Measurements from ENCODE around the gene TFAP2A.

The TFAP2A gene

DNA sequence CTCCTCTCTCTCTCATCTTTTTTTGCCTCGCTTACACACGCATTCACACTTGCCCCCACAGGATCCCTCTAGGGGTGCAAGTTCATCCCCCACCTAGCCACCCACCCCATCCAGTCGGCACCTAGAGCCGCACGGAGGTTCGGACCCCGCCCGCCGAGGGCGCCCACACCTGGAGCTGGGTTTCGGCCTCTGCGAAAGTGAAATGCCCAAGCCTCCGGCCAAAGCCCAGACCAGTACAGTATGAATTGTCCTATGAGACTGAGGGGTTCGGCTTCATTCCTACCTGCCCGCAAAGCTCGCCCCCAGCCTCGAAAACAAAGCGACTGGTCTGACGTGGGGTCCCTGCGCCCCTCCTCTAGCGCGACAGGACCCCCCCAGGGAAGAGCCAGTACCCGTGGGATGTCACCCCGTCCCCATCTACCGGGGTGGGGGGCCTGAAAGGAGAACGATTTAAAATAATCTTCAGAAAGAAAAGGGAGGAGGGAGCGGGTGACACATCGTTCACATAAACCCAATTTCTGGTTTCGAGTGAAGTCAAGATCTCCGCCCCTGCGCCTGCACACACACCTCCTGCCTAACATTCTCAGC, 1.5 kb downstream of the TFAP2A start:
- in situ Hi-C loops (cut with MboI; ENCODE audit: low sequenced_read_pairs), result no loop called here

DNA sequence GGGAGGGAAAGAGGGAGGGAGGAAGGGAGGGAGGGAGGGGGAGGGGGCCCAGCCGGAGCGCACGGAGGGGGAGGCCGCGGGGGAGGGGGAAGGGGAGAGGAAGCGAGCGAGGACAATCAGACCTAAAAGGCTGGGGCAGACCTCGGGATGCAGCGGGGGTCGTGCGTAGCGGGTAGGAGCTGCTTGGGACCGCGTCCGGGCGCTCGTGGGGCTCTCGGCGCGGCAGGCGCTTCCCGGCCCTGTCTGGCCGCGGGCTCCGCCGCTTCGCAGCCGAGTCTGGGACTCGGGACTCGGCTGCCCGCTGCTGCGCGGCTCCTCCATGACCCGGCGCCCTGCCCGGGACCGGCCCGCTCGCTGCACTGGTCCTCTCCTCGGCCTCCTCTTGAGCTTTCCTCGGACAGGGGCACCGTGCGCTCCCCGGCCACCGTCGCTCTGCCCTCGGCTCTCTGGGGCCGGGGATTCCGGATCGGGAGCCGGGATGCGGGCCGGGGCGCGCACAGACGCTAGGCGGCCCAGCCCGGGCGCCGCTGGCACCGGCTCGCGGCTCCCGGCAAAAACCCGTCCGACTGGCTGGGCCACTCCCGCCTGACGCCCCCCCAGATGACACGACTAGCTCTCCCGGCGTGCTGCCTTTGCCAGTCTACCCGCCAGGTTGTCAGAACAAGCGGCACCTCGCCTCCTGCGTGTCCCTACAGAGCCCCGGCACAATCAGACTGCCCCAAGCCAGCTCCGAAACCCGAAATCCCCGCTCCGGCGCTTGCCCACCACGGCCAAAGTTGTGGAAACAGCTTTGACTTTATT, 2.2 kb downstream of the TFAP2A start:
- in situ Hi-C loops (cut with MboI; ENCODE audit: low sequenced_read_pairs), result no loop called here

DNA sequence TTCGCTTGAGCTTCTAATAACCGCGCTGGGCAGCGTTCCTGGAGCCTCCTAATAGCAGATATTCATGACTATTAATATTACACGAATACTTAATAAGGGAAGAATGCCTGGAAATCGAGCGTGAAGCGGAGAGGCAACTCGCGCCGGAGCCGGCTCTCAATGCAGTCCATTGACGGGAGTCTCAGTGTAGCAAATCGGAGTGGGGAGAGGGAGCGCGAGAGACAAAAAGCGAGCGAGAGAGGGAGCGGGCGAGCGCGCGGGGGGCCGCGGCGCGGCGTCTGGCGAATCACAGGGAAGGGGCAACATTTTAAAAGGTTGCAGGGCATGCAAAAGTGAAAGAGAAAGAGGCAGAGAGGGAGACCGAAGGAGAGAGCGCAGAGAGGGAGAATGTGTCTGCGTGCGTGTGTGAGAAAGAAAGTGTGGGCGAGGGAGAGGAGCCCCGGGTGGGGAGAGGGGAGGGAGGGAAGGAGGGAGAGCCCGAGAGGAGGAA, 2.9 kb downstream of the TFAP2A start:
- in situ Hi-C loops (cut with MboI; ENCODE audit: low sequenced_read_pairs), result no loop called here

DNA sequence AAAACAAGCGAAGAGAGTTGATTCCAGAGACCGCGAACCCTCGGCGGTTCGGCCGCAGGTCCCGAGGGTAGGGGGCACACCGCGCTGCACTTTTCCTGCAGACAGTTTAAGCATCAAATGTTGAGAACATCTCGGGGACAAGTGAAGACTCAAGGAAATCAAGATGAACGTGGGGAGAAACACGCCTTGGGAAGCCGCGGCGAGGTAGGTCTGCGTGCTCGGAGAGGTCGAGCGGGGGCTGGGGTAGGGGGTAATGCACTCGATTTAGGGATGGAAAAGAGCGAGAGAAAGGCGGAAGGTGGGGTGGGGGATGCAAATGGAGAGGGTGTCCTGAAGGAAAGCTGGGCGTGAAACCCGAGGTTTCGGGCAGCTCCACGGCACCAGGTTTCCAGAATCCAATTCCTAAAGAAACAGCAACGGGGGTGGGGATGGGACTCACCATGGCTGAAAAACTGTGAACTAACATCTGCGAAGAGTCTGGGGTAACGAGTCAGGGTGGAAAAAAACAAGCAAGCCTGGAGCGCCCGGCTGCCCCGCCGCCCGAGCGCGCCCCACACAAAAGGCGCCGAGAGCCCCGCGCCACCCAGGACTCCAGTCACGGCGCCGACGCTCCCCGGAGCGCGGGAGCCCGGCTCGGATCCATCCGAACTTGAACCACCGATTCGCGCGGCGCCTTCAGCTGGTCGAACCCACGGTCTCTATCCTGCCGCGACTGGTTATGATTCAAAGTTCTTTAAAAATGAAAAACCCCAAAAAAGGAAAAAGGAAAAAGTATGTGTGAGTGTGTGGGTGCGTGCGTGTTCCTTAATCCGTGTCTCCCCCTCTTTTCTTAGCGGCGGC, 3.5 kb downstream of the TFAP2A start:
- in situ Hi-C loops (cut with MboI; ENCODE audit: low sequenced_read_pairs), result no loop called here

DNA sequence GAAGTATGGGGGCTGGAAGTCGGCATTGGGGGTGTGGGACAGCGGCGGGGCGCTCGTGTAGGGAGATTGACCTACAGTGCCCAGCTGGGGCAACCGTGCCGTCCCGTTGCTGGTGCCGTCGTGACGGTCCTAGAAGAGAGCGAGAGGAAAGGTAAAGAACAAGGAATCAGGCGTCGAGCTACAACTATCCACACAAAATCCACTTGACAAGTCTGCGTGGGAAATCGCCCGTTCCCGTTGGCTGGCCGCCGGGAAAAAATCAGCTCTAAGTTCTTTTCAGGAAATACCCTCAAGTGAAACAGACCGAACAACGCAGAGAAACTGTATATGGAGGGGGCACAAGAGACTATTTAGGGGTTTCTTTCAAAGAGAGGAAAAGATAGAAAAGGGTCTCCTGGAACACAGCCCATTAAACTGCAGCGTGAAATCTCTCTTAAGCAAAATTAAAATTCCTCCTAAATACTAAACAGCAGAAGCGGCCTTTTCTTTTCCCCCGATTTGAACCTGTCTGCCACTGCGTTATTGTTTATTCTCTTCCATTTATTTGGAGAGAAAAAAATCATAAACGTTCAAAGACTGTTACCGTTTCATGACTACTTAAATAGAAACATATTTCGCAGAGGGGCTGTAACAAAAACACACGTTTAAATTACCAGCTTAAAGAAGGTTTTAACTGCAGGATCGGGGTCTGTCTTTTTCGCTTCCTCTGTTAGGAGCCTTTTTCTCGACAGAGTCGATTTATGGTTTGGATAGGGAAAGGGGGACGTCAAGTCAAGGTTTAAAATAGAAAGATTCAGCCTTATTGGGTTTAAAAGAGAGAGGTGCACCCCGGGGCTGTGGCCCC, 4.4 kb downstream of the TFAP2A start:
- in situ Hi-C loops (cut with MboI; ENCODE audit: low sequenced_read_pairs), result no loop called here

DNA sequence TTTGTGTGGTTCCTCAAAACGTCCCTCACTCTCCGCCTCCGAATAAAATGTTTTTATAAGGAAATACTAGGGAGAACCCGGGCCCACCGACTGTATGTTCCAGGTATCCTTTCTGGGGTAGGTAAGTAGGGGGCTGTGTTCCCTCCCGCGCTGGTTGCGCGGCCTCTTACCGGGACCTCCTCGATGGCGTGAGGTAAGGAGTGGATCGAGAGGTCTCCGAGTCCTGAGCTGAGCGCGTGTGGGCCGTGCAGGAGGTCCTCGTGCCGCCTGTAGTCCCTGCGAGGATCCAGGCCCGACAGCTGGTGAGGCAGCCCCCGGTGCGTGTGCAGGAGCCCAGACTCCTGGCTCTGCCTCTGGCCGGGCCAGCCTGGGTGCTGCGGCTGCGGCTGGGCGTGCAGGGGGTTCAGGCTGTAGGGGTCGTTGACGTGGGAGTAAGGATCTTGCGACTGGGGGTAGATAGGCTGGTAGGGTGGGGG, 5.1 kb downstream of the TFAP2A start:
- in situ Hi-C loops (cut with MboI; ENCODE audit: low sequenced_read_pairs), result no loop called here

DNA sequence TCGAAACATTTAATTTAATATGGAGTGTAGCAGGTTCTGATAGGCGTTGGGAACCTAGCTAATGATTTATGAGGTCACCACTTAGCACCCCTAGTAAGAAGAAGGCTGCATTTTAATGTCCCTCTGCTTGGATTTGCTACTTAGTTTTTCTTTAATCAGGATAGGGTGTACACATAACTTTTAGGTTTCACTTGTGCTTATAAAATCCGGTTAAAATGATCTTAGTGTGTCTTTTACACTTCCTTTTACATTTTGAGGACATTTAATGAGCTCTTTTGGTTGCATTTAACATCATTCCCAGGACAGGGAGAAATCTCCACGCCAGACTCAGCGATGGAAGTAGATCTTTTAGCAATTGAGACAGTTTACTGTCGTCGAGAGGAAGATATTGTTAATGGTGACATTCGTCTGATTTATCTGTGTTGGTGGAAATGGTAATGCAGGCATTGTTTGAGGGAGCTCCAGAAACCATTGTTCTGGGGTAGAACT, 5.6 kb downstream of the TFAP2A start:
- in situ Hi-C loops (cut with MboI; ENCODE audit: low sequenced_read_pairs), result no loop called here

DNA sequence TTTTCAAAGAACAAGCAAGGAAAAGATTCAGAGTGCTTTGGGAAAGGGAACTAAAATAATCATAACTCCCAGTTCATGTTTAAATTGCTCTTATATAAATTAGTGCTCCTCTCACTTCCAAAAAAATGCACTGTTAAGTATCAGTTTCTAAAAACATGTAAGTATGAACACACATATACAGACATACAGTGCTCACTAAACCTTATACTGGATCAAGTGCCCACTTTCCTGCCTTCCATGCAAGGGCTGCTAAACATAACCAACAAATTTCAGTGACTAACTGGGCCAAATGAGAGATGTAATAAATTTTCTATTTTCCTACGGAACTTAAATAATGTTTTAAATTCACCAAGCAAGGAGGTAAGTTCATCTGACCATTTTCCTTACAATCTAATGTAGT, 6.4 kb downstream of the TFAP2A start:
- in situ Hi-C loops (cut with MboI; ENCODE audit: low sequenced_read_pairs), result no loop called here

DNA sequence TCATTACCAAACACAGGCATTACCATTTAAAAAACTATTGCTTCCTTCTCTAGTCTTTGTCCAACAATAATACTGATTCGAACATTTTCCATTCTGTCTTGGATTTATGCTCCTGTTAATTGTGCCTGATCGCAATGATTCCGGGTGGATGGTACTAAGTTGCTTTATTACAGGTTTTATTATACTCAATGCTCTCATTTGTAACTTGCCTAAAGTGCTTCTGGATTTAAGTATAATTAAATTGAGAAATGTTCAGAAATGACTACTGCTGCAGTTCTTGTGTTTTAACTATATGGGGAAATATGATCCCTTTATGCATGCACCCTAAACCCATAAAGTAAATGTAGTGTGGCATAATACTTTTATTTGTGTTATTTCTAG, 7.2 kb downstream of the TFAP2A start:
- in situ Hi-C loops (cut with MboI; ENCODE audit: low sequenced_read_pairs), result no loop called here

DNA sequence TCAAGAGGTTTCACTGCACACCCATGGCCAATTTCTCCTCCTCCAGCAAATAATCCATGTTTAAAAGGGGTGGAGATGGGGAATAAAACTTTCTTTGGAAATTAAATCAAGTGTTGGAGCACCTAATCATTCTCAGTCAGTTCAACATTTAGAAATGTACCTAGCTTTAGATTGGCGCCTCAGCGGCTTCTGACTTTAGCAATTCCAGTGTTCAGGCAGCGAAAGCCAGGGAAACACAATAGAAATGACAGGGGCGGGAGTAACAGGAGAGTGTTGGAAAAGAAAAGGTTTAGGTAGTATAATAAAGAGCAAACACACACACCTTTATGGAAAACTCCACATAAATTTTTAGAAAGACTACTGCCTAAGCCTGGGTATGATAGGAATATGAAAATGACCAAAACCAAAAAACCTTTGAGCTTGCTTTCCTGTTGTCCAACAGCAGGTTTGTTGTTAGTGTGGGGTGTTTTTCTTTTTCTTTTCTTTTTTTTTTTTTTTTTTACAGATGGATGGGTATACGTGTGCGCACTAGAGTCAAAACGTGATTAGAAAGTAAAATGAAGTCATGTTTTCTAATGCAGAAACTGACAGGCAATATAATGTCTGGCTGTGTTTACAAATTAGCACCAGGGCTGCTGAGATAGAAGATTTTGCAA, 7.7 kb downstream of the TFAP2A start:
- in situ Hi-C loops (cut with MboI; ENCODE audit: low sequenced_read_pairs), result no loop called here

DNA sequence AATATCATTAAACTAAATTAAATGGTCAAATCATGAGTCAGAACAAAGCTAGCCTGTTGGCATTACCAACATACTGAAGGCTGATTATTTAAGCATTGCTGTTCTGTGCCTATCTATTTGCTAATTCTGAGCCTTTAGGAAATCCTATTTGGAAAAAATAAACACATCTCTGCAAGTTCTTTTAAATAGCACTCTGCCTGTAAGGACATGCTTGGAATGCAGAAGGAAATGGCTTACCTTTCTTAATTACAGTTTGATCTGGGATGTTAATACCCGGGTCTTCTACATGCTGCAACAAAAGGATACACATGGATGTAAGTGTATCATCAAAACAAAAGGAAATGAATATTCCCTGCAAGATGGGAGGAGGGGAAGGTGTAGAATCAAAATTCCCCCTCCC, 8.3 kb downstream of the TFAP2A start:
- in situ Hi-C loops (cut with MboI; ENCODE audit: low sequenced_read_pairs), result no loop called here

DNA sequence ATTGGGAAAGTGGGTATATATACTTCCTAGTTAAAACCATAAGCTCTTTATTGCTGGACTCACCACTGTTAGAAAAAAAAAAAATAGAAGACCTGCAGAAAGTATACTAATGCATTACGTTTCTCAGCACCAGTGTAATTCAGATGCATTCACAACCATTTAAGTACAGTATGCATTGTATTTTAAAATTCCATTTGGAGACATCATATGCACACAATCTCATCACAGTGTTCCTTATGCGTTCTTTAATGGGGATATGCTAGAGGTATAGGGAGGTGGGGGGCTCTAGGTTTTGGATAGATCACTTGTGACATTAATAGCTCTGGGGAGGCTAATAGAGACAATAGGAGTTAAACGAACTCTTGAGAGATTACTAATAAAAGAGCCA, 9.4 kb downstream of the TFAP2A start:
- in situ Hi-C loops (cut with MboI; ENCODE audit: low sequenced_read_pairs), result no loop called here

DNA sequence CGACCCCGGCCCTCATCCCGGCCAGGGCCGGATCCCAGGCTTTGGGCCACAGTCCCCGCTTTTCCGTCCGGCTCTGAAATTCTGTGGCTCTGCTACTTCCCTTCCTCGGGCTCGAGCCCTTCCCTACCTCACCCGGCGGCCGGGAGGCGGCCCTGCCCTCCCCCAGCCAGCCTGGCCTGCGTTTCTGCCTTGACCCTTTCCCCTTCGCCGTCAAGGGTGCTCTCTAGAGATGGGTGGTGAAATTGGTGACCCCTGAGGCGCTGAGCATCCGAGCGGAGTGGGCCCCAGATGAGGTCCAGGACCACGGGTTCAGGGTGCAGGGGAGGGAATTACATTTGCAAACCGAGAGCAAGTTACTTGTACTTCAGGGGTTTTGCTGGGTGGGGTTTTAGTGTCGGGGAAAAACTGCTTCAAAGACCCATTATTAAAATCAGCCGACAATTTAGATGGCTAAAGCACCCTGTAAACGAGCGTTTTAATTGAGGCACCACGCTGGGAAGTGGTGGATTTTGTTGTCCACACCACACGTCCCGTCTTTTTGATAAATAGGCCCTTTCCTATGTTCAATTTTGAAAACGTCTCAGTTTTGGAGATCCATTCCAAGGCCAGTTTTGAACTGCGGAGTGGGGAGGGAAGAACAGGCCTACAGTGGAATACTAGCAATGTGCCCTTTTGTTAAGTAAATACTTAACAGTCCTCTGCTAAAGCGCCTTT, 9.9 kb downstream of the TFAP2A start:
- in situ Hi-C loops (cut with MboI; ENCODE audit: low sequenced_read_pairs), result no loop called here

DNA sequence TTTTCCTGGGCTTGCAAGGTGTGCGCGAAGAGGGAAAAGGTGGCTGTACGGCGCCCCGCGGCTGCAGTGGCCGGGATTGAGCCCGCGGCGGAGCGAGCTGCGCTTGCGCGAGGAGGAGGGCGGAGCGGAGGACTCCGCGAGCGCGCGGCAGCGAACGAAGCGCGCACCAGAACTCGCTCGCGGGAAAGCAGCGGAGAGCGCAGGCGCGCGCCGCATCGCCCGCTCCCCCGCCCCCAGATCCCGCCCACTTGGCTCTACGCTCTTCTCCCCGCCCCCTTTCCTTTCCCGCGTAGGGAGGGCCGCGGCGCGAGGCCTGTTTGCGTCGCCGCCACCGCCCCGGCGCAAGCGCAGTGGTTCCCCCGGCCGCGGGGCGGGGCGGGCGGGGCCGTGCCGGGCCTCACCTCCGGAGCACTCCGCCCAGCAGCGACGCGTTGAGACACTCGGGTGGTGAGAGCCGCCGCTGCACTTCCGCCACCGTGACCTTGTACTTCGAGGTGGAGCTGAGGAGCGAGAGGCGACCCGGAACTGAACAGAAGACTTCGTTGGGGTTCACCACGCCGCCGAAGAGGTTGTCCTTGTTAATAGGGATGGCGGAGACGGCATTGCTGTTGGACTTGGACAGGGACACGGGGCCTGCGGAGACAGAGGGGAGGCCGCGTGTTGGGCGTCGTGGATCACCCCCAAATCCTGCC, 10.6 kb downstream of the TFAP2A start:
- in situ Hi-C loops (cut with MboI; ENCODE audit: low sequenced_read_pairs), result no loop called here

DNA sequence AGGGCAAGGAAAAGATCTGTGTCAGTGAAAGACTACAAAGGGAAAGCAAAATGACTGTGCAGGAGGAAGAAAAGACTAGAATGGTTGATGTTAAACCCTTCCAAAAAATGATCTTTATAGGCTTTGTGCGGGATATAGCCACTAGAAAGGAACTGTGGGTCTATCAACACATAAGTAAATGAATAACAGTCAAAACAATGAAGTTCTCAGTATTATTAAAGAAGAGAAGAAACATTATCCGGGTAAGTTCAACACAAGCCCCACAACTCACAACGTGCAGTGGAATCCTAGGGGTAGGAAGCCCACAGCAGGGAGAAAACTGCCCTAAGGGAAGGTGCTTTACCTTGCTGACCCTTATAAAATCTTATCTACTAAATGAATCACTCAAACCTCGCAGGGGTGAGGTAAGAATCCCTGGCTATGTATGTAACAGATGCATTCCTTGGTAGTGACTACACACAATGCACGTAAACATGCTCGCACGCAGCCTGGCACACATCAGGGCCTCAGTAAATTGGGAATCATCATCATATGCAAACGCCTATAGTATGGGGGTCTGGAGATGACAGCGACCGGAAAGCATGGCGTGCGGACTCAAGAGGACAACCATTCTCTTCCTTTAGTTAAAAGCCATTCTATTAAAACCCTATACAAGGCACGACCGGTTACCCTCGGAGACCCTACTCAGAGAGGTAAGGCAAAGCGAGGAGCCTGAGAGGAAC, 11.3 kb downstream of the TFAP2A start:
- in situ Hi-C loops (cut with MboI; ENCODE audit: low sequenced_read_pairs), result no loop called here

DNA sequence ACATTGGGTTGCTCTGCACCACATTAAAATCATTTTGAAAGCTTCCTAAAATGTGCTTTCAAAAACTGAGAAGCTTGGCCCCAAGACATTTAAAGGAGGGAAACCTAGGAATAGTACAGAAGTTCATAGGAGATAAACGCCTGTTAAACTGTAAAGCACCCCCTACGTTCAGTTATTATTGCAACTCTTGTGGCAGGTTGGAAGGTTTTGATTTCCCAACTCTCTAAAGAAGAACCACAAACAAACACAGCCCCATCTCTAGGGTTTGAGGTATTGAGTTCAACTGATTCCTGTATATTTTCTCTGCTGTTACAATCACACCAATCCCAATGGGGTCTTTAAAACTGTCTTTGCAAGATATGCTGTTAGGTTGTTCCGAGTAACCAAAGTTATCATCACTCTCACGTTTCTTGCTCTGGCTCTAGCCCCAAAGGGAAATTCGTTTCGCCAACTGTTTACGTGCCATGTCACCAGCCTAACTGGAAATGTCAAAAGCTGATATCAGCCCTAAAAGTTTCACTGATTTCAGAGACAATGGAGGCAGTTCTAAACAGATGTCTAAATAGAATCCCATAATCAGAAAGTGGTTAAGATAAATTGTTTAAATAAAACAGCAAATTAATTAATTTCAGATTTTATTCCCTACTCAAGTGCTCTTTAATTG, 12.1 kb downstream of the TFAP2A start:
- in situ Hi-C loops (cut with MboI; ENCODE audit: low sequenced_read_pairs), result no loop called here

DNA sequence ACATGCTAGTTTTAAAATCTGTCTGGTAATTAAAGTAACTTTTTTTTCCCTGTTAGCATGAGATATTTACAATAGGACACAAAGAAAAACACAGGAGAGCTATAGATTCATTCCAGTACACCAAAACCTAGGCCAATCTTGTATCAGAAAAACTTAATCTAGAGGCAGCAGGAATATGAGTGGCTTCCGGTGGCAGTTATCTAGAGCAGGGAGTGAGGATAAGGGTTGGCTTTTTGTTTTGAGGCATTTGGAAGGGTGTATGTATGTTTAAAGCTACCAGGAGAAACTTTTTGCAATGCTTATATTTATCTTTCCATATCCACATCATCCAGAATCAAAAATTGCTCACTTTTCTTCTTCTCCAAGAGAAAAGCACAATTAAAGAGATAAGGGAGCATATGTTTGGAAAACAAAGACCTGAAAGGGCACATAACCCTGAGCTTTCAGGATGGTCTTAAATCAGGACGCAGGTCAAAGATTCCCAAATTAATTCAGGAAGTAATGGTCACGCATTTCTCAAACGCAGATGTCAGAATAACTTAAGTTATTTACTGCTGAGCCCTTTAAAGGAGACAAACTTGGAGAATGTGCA, 13.1 kb downstream of the TFAP2A start:
- in situ Hi-C loops (cut with MboI; ENCODE audit: low sequenced_read_pairs), result no loop called here

Measured in hTERT RPE-1 (cell line).